ENCODE results near the gene MFSD11.

GRCh38 chr17:76722279-76722678 lies 15.6 kb upstream of the MFSD11 start:
- TF ChIP-seq CTCF (conservative IDR thresholded peaks at IDR 0.05) (no peak), ZFX (IDR thresholded peaks at IDR 0.05) (no peak)
